GM23338 (cell line): ENCODE results near the gene SLC17A5. TPM values are rescaled to one million over a fixed set of nuclear protein-coding genes. Genes with fewer than 3 reads are reported as not detected.
A peak's percentile ranks its signal among the peaks of the same experiment; 100 is the strongest.
"Not testable (repeated sequence)": the region's sequence is repeated elsewhere in the genome, so short reads cannot be mapped to it uniquely, and the experiment has no call there.

ENCODE experiments used
- ATAC-seq: fragments of 200-7000 bp; cut with Tn5 transposase; 3 replicates; pipeline ENCODE4 v1.9.1; 2020
- DNase-seq: peaks from one replicate; pipeline ENCODE4 v3.0.0-alpha.2; 2015; ENCODE audit warnings: low spot score
- H2AFZ ChIP-seq: fragments of 200-600 bp; sonication (generic); 2 replicates; pipeline ENCODE4 v1.8.0; 2016; ENCODE audit warnings: antibody characterized with exemption, mild to moderate bottlenecking, moderate library complexity
- H3F3A ChIP-seq: fragments of 200-600 bp; sonication (generic); replicated peaks from 2 replicates; pipeline ENCODE4 v1.8.0; 2017; ENCODE audit warnings: antibody characterized with exemption, mixed run types, low read depth
- H3K27ac ChIP-seq: fragments of 200-600 bp; sonication (generic); 2 replicates; pipeline ENCODE4 v1.6.1; 2016; ENCODE audit warnings: low read depth
- H3K27me3 ChIP-seq: fragments of 200-600 bp; sonication (generic); 2 replicates; pipeline ENCODE4 v1.8.0; 2016; ENCODE audit warnings: mild to moderate bottlenecking, mixed run types, moderate library complexity; ENCODE audit not compliant: insufficient read depth
- H3K36me3 ChIP-seq: fragments of 200-600 bp; sonication (generic); 2 replicates; pipeline ENCODE4 v1.8.0; 2016; ENCODE audit warnings: mild to moderate bottlenecking; ENCODE audit not compliant: insufficient read depth
- H3K4me1 ChIP-seq: fragments of 200-600 bp; sonication (generic); 2 replicates; pipeline ENCODE4 v1.8.0; 2016; ENCODE audit warnings: mild to moderate bottlenecking, moderate library complexity; ENCODE audit not compliant: insufficient read depth
- H3K4me2 ChIP-seq: fragments of 200-600 bp; sonication (generic); 2 replicates; pipeline ENCODE4 v1.7.1; 2017; ENCODE audit warnings: mixed run types
- H3K4me3 ChIP-seq: fragments of 200-600 bp; sonication (generic); 2 replicates; pipeline ENCODE4 v1.6.1; 2016; ENCODE audit warnings: mixed run types
- H3K79me2 ChIP-seq: fragments of 200-600 bp; sonication (generic); replicated peaks from 2 replicates; pipeline ENCODE4 v1.8.0; 2017; ENCODE audit warnings: mild to moderate bottlenecking; ENCODE audit not compliant: insufficient read depth
- H3K9me2 ChIP-seq: fragments of 200-600 bp; sonication (generic); 2 replicates; pipeline ENCODE4 v1.8.0; 2017; ENCODE audit not compliant: insufficient read depth
- H4K20me1 ChIP-seq: fragments of 200-600 bp; sonication (generic); replicated peaks from 2 replicates; pipeline ENCODE4 v1.8.0; 2017; ENCODE audit warnings: mild to moderate bottlenecking; ENCODE audit not compliant: insufficient read depth
- H3K27ac Mint-ChIP-seq: 2 replicates; pipeline ENCODE4 v1.8.0; 2020; ENCODE audit warnings: inconsistent platforms, mild to moderate bottlenecking, moderate library complexity, mixed read lengths
- H3K27me3 Mint-ChIP-seq: 3 replicates; pipeline ENCODE4 v1.8.0; 2022; ENCODE audit warnings: low read depth, mild to moderate bottlenecking, moderate library complexity, mixed read lengths, inconsistent platforms; ENCODE audit not compliant: insufficient read depth, poor library complexity
- H3K36me3 Mint-ChIP-seq: 3 replicates; pipeline ENCODE4 v1.8.0; 2021; ENCODE audit warnings: low read depth, mild to moderate bottlenecking, inconsistent platforms, moderate library complexity, mixed read lengths
- H3K4me1 Mint-ChIP-seq: 3 replicates; pipeline ENCODE4 v1.8.0; 2020; ENCODE audit warnings: mild to moderate bottlenecking, inconsistent platforms, mixed read lengths
- H3K4me3 Mint-ChIP-seq: 3 replicates; pipeline ENCODE4 v1.8.0; 2021; ENCODE audit warnings: moderate library complexity, mild to moderate bottlenecking, inconsistent platforms, mixed read lengths
- H3K9me3 Mint-ChIP-seq: 3 replicates; pipeline ENCODE4 v1.8.0; 2020; ENCODE audit warnings: moderate library complexity, mild to moderate bottlenecking, inconsistent platforms, mixed read lengths
- CTCF ChIP-seq, 2 experiments: fragments of 200-600 bp in 1 of 2; sonication (generic) in 1 of 2; conservative IDR thresholded peaks; 2 replicates each; pipeline versions ENCODE4 v1.5.1 to v1.6.1; 2016 to 2017; ENCODE audit warnings: antibody characterized with exemption in 2 of 2, low read depth in 2 of 2, mild to moderate bottlenecking in 2 of 2, moderate library complexity in 1 of 2
- polyA plus RNA-seq: library from polyadenylated mRNA; unstranded; fragments of >200 nt; fragmentation: Nextera tagmentation; extraction: Ambion mirVana; gene quantifications from 2 replicates; pipeline ENCODE4 v1.2.1, GENCODE V29; 2016
- total RNA-seq: library from RNA; depleted of rRNA; stranded (reverse); fragments of >200 nt; shearing (Covaris generic); gene quantifications from 2 replicates; pipeline ENCODE4 v1.2.3, GENCODE V29; 2014

SLC17A5 gene
- total and polyA plus RNA-seq, 2 experiments from 2014 or later = 9.2 to 17.7 TPM

GRCh38 chr6:73556836-73557235, 97.0 kb downstream of the SLC17A5 start:
- Mint-ChIP-seq H3K4me1 (peaks cover 30% of the 10 kb centered on the region), H3K27ac (no peak overlapping the region), H3K9me3 (no peaks in the 10 kb centered on the region; the same call in 2 of the 3 replicates), H3K27me3 (peaks cover 5% of the 10 kb centered on the region), H3K36me3 (no peaks in the 10 kb centered on the region), H3K4me3 (no peak overlapping the region)
- H3K9me2 ChIP-seq = no peaks in the 10 kb centered on the region
- ATAC-seq (no peak), DNase-seq (no peak)
- no peak for TF ChIP-seq CTCF (conservative IDR thresholded peaks at IDR 0.05; ENCODE audit: low read depth in 2 of 2)
- H3K4me2 ChIP-seq = no peak overlapping the region
- no peaks in the 10 kb centered on the region for H3K27me3 ChIP-seq
- no peak overlapping the region for H3K27ac ChIP-seq
- peak overlapping the region; percentile 84 for H2AFZ ChIP-seq
- no peaks in the 10 kb centered on the region for H3K79me2 ChIP-seq
- H3F3A ChIP-seq = no peaks in the 10 kb centered on the region
- no peaks in the 10 kb centered on the region for H4K20me1 ChIP-seq
- no peaks in the 10 kb centered on the region for H3K36me3 ChIP-seq
- H3K4me1 ChIP-seq = peaks cover 13% of the 10 kb centered on the region
- no peak overlapping the region for H3K4me3 ChIP-seq

- not testable (repeated sequence) for H3K79me2 ChIP-seq, H3K27ac ChIP-seq, H3K36me3 Mint-ChIP-seq, H3F3A ChIP-seq, H4K20me1 ChIP-seq, H3K27me3 ChIP-seq, ATAC-seq, DNase-seq, H3K4me3 ChIP-seq, H3K9me3 Mint-ChIP-seq, H3K4me3 Mint-ChIP-seq, H3K9me2 ChIP-seq, H3K27ac Mint-ChIP-seq, H3K4me2 ChIP-seq, H3K27me3 Mint-ChIP-seq, H3K36me3 ChIP-seq
- Histone ChIP-seq H2AFZ (peak overlapping the region; percentile 84; the same call in 1 of the 2 replicates), H3K4me1 (peaks cover 13% of the 10 kb centered on the region)
- H3K4me1 Mint-ChIP-seq = peaks cover 25% of the 10 kb centered on the region
These were observed 98.3 kb downstream of the SLC17A5 start for GRCh38 chr6:73555380-73555949.

GRCh38 chr6:73551115-73551514, 102.7 kb downstream of the SLC17A5 start:
- H3K79me2 ChIP-seq, H3K4me2 ChIP-seq, H3K27me3 ChIP-seq, H3K36me3 ChIP-seq, H3K36me3 Mint-ChIP-seq, H4K20me1 ChIP-seq, H3K27ac Mint-ChIP-seq, H3K4me3 ChIP-seq, H3K9me3 Mint-ChIP-seq, H3K4me1 ChIP-seq, H2AFZ ChIP-seq, DNase-seq, H3F3A ChIP-seq, H3K9me2 ChIP-seq, H3K4me3 Mint-ChIP-seq, H3K27me3 Mint-ChIP-seq, H3K4me1 Mint-ChIP-seq, ATAC-seq: not testable (repeated sequence)
- 0 out of 2 replicates have a peak overlapping the region, but pooled peaks have one; percentile 12 for H3K27ac ChIP-seq
